Posterior cingulate gyrus (tissue), 11 donors: ENCODE results near the gene ARHGAP45.

ENCODE experiments used
- DNase-seq, 10 donors: peaks; one replicate each; pipeline versions ENCODE4 v3.0.0 to v3.0.0-alpha.2; 2020 to 2021; ENCODE audit warnings: mixed read lengths in 3 of 10
- intact Hi-C: fragments of 100-400 bp; cut with DNase I; formaldehyde crosslinking; loops from one replicate; pipeline ENCODE4 v1.15.1; 2023

ARHGAP45 gene

GRCh38 chr19:1082928-1083816 lies 16.2 kb downstream of the ARHGAP45 start:
- DNase-seq = no peak
- intact Hi-C loops = no loop called here

- intact Hi-C loops = no loop called here
- peak in 1 of 10 donors; percentile 61 for DNase-seq
Measured at GRCh38 chr19:1084024-1084868, 17.3 kb downstream of the ARHGAP45 start.

- intact Hi-C loops = no loop called here
- no peak for DNase-seq
Measured at GRCh38 chr19:1085053-1085658, 18.2 kb downstream of the ARHGAP45 start.

GRCh38 chr19:1085676-1086442 lies 18.9 kb downstream of the ARHGAP45 start:
- intact Hi-C loops = no loop called here
- peak in 1 of 10 donors; percentile 27 for DNase-seq

GRCh38 chr19:1086613-1087012 lies 19.6 kb downstream of the ARHGAP45 start:
- no peak for DNase-seq
- intact Hi-C loops = no loop called here

- DNase-seq = peak in 2 of 10 donors; percentile 28 to 48
- intact Hi-C loops = no loop called here
Measured at GRCh38 chr19:1087813-1088415, 20.9 kb downstream of the ARHGAP45 start.

GRCh38 chr19:1088416-1089010 lies 21.5 kb downstream of the ARHGAP45 start:
- intact Hi-C loops = no loop called here
- DNase-seq = no peak

GRCh38 chr19:1089126-1089771 lies 22.3 kb downstream of the ARHGAP45 start:
- intact Hi-C loops = no loop called here
- DNase-seq = no peak

GRCh38 chr19:1089891-1090290 lies 22.9 kb downstream of the ARHGAP45 start:
- DNase-seq = no peak
- intact Hi-C loops = loop anchor here (10.0 kb wide), 1 partner anchor 45 kb away; the partner anchor contains the start of gene ABCA7

- intact Hi-C loops = loop anchor here (10.0 kb wide), 1 partner anchor 46 kb away; the partner anchor contains the start of gene ABCA7
- DNase-seq = peak in 2 of 10 donors; percentile 21 to 83
Measured at GRCh38 chr19:1090731-1091543, 24.0 kb downstream of the ARHGAP45 start.

GRCh38 chr19:1091544-1092175 lies 24.7 kb downstream of the ARHGAP45 start:
- peak in 1 of 10 donors; percentile 20 for DNase-seq
- intact Hi-C loops = loop anchor here (10.0 kb wide), 1 partner anchor 47 kb away; the partner anchor contains the start of gene ABCA7

GRCh38 chr19:1093330-1093729 lies 26.4 kb downstream of the ARHGAP45 start:
- no peak for DNase-seq

GRCh38 chr19:1093811-1094553 lies 27.0 kb downstream of the ARHGAP45 start:
- intact Hi-C loops = loop anchor here (10.0 kb wide), 1 partner anchor 49 kb away; the partner anchor contains the start of gene ABCA7
- DNase-seq = no peak

More at GRCh38 chr19:1093330-1093729, 26.4 kb downstream of the ARHGAP45 start:
- intact Hi-C loops = loop anchor here (10.0 kb wide), 1 partner anchor 49 kb away; the partner anchor contains the start of gene ABCA7

- intact Hi-C loops = loop anchor here (10.0 kb wide), 1 partner anchor 50 kb away; the partner anchor contains the start of gene ABCA7
- no peak for DNase-seq
Measured at GRCh38 chr19:1094655-1094977, 27.6 kb downstream of the ARHGAP45 start.

GRCh38 chr19:1094978-1095701 lies 28.2 kb downstream of the ARHGAP45 start, which contains the start of gene POLR2E:
Gene POLR2E (minus strand): TSS chr19:1095375. CDS start chr19:1095315, 60 bp downstream.
- intact Hi-C loops = loop anchor here (10.0 kb wide), 1 partner anchor 50 kb away; the partner anchor contains the start of gene ABCA7
- DNase-seq = peak; percentile 98 to 100 (median 99)
